T-helper 2 cell treated with Interferon-gamma antibody and Interleukin-4, amounts not matched to agents 100 ng/mL and 5 ng/mL, for 36 hours (primary cell): ENCODE measurements around the gene KIAA1958. TPM values are rescaled to one million over a fixed set of nuclear protein-coding genes. Genes with fewer than 3 reads are reported as not detected.

ENCODE experiments used
- intact Hi-C: fragments of 100-400 bp; cut with micrococcal nuclease; formaldehyde crosslinking; loops from one replicate; pipeline ENCODE4 v1.15.1; 2023
- total RNA-seq: library from RNA; stranded (reverse); gene quantifications from 2 replicates; pipeline ENCODE4 v1.2.3, GENCODE V29; 2022

Gene KIAA1958
- total RNA-seq, 1 donor from 2014 or later, result 8.0 TPM

DNA sequence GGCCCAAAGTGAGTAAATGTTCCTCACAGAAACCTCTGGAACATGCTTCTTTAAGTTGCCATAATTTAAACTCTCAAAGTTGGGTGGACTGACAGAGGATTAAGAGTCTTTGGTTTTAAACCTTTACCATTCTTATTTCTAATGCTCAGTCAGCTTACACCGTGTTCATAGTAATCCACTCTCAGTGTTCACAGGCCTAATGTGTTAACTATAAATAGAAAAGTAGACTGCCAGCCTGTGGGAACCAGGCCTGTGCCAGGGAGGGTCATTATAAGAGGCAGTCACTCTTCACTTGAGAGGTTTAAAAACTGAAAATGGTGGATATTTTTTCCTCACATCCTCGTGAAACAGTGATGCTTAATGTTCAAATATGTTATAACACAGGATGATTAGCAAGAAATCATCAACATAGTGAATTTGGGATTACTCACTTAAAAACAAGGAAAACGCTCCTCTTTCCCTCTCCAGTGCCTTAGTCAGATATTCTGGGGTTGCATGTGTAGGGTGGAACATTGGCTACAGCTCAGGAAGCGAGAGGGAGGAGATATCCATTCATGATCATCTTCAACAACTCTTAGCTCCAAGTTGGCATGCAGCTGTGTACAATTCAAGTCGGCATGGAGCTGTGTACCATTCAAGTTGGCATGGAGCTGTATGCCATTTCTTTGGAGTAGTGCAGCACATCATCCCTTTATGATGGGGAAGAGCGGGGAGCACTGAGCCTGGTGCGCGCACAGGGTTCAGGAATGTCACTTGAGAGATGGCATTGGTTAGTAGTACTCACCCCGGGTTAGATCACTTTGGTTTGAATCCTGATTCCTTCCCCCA, 65.8 kb downstream of the KIAA1958 start:
- intact Hi-C loops, result no loop called here

- intact Hi-C loops, result no loop called here
Measured at GRCh38 chr9:112553256-112553826, 66.7 kb downstream of the KIAA1958 start.

DNA sequence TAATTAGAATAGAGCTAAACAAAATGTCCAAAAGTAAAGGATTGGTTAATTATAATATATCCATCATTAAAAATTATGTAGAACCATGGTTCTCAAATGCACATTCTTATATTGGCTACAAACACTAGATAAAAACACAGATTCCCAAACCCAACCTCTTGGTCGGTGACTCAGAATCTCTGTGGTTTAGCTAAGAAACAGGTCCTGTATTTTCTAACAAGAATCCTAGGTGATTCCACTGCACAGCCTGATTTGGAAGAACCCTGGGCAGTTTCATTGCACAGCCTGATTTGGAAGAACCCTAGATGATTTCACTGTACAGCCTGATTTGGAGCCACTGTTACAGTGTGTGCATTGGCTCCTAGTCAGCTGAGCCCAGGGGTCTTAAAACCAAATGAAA, 67.9 kb downstream of the KIAA1958 start:
- intact Hi-C loops, result no loop called here

- intact Hi-C loops, result no loop called here
Measured at GRCh38 chr9:112555101-112555643, 68.5 kb downstream of the KIAA1958 start.

DNA sequence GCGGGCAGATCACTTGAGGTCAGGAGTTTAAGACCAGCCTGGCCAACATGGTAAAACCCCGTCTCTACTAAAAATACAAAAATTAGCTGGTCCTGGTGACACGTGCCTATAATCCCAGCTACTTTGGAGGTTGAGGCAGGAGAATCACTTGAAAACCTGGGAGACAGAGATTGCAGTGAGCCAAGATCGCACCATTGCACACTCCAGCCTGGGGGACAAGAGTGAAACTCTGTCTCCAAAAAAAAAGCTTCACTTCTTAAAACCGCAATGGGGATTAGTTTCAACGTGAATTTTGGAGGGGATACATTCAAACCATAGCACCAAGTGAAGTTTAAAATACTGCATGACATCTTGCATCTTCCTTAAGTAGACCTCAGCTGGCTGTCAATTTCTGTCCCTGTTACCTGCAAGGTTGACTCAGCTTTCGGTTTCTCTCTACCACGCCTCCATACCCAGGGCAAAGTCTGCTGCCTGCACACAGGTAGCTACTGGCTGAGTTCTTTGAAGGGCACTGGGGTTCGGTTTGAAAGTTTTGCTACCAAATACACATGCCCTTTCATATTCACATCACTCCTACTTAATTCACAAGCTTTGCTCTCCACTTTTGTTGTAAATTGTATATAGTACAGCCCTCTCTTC, 69.3 kb downstream of the KIAA1958 start:
- intact Hi-C loops, result no loop called here

DNA sequence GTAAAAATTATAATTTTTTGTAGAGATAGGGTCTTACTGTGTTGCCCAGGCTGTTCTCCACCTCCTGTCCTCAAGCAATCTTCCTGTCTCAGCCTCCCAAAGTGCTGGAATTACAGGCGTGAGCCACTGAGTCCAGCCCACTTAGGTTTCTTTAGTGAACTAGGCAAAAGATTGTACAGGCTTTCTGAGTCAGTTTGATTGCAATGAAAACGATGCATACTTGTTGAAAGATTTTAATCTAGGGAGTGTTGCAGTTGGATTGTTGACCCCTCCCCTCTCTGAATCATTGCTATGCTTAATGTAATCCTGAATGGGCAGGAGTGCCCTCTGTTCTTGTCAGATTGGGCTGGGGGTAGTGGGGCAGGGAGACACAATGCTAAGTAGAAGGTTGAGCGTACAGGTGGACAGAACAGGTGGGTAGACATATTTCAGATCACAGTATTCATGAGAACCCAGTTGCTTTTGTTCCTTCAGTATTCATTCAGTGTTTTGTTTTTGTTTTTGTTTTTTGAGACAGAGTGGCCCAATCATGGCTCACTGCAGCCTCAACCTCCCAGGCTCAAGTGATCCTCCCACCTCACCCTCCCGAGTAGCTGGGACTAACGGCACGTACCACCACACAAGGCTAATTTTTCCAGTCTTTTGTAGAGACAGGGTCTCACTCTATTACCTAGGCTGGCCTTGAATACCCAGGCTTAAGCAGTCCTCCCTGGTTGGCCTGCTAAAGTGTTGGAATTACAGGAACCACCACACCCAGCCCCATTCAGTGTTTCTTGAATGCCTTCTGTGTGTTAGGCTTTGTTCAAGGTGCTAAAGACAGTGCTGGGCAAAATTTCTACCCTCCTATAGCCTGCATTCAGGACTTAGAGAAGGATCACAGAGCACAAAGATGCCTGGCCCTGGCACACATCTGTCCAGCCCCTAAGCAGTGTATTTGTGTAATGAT, 70.1 kb downstream of the KIAA1958 start:
- intact Hi-C loops, result no loop called here

GRCh38 chr9:112558476-112558875, 71.8 kb downstream of the KIAA1958 start:
- intact Hi-C loops, result no loop called here

DNA sequence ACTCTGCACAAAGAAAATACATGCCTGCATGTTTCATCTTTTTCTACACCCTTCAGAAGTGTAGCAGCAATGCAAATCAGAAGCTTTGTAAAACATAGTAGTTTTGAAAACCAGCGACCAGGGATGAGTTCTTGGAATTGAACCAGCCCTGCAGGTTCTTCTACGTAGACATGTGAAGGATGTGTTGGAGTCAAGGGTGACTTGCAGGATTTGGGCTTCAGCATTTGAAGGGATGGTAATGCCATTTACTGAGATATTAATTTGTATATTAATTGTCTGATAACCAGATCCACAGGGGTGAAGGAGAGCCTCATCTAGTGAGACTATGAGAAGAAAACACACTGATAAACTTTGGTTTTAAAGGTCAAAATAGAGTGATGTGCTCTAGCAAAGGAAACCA, 72.4 kb downstream of the KIAA1958 start:
- intact Hi-C loops, result no loop called here

GRCh38 chr9:112559629-112560413, 73.2 kb downstream of the KIAA1958 start:
- intact Hi-C loops, result no loop called here

GRCh38 chr9:112562235-112562958, 75.8 kb downstream of the KIAA1958 start:
- intact Hi-C loops, result no loop called here

DNA sequence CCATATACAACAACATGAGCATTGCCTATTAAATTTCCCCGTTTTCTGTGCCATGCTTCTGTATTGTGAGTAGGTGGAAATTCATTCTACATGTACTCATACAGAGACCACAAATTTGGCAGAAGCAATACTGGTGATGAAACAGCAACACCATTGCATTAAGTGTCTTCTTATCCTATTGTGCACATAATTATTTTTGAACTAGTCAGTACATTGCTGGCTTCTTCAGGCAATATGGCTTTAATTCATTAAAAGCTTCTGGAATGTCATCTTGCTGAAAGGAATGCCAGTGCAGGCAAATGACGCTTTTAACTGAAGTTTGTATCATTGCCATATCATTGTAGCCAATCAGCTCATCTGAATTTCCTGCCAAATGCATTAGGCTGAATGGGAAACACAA, 82.6 kb downstream of the KIAA1958 start:
- intact Hi-C loops, result no loop called here

GRCh38 chr9:112570671-112571167, 84.1 kb downstream of the KIAA1958 start:
- intact Hi-C loops, result no loop called here

DNA sequence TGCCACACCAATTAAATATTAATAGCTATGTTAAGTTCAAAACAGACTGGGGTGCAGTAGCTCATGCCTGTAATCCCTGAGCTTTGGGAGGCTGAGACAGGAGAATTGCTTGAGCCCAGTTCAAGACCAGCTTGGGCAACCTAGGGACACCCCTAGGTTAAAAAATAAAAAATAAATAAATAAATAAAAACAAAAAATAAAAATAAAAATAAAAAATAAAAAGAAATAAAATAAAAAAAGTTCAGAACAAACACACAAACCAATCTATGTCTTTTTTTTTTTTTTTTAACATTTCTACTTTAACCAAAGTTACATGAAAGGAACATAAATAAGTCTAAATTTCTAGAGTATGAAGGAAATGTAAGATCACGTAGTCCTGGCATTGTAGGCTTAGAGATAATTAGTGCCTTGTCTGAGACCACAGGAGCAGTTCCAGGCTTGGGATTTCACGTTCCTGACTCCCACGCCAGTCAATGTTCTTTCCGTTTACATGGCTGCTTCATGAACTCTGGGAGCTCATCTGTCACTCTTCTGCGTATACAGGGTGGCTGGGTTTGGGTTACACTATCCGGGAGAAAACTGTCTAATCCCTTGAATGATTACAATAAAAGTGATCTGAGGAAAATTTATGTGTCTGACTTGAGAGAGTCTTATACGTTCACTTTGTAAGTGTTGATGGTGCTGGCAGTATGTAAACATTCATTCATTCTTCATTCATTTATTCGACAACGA, 85.2 kb downstream of the KIAA1958 start:
- intact Hi-C loops, result no loop called here

DNA sequence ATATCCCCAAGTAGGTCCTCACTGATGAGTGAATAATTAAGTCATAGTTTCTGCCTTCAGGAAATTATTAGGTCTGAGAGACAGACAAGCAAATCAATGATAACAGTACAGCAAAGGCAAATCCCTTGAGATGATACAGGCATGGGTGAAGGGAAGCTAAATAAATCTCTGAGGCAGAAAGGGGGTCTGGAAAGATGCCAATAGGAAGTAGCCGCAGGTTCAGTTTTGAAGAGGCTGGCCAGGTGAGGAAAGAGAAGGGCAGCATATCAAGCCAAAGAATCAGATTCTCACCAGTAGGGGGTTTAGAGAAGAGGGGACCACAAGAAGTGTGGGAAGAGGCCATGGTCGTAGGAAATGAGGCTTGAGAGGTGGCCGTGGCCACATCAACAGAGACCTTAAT, 85.8 kb downstream of the KIAA1958 start:
- intact Hi-C loops, result no loop called here

GRCh38 chr9:112574008-112574407, 87.4 kb downstream of the KIAA1958 start:
- intact Hi-C loops, result no loop called here

DNA sequence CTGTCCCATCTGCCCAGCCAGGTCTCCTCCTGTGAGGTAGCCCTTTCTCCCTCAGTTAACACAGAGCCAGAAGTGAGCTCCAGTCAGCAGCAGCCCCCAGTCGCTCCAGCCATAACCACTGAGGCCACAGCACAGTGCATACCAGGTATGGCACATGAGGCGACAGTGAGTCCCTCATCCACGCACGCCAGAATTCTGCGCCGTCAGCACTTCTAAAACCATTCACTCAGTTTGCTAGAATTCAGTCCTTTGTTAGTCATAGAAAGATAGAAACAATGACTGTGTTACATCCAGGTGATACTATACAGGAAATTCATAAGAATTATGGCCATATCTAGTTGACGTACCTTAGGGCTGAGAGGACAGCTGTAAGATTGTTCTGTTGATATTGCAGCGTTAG, 88.5 kb downstream of the KIAA1958 start:
- intact Hi-C loops, result no loop called here

DNA sequence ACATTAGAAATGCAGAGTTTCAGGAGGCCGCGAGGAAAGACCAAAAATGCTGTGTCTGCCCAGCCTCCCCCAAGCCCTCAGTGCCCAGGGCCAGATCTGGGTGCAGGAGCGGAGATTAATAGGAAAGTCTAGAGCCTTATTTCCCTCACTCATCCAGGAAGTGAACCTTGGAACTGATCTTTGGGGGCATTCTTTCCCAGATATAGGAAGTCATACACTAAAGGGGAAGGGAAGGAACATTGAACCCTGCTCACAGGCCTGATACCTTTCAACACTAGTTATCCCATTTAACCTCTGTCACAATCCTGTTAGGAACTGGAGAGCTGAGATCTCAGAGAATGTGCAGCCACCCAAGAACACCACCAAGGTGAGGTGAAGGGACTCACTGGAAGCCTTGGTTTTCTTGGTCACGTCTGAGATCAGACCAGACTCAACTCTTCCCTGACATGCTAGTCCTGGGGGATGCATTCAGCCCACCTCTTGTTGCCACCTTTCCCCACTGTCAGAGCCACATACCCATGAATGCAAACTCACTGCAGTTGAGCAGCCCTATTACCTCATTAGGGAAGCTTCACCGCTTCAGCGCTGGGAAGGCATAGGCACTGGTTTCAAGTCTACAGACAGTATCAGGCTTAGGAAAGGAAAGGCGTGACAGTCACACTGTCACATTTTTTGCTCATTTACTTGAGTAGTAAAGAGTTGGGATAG, 95.0 kb downstream of the KIAA1958 start:
- intact Hi-C loops, result no loop called here
